Islet precursor cell (in vitro differentiated cells): ENCODE results near the gene MED13L.

ENCODE experiments used
- DNase-seq: peaks from one replicate; pipeline ENCODE4 v3.0.0-alpha.2; 2018

The MED13L gene

DNA sequence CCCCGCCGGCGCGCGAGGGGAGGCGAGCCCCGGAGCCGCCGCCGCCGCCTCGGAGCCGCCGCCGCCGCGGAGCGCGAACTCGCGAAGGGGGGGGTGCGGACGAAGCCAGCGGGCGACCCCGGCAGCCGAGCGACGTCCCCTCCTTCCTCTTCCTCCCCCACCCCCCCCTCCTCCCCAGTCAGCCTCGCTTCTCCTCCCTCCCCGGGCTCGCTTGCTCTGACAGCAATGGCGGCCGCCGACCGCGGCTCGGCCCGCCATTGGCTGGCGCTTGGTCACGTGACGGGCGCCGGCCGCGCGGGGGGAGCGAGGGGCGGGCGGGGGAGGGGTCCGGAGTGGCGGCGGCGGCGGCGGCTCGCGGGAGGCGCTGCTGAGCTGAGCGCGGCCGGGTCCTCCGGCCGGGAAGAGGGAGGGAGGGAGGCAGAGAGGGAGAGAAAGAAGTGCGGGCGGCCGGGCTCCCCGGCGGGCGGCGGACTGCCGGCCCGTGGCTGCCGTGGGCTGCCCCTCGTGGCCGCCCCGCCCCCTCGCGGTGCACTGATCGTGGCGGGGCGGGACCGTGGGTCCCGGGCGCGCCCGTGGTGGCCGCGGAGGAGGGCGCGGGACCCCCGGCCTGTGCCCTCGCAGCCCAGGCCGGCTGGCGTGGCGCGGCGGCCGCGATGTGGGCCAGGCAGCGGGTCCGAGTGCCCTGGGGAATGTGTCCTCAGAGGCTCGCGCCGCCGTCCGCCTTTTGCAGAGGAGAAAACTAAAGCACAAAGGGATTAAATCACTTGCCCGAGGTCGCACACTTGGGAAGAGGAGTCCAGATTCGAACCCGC lies at the start of gene MED13L:
MED13L (minus strand) TSS at position 227 of the 812 bp plus-strand sequence. CDS start 562 bp downstream, outside the sequence.
- DNase-seq, result peak; percentile 97

DNA sequence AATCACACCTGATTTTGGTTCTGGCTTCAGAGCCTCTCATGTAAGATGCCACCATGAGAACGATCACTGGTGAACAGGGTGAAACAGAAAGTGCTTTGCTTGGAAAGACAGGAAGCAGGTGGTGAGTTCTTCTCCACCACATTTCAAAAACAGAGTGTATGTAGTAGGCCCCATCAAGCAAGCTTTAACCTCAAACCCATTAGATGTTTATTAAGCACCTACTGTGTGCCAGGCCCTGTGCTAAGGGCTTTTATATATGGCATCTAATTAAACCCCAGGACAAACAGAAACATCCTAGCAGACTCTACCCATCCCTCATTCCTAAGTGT lies 47.8 kb upstream of the MED13L start:
- no peak for DNase-seq

DNA sequence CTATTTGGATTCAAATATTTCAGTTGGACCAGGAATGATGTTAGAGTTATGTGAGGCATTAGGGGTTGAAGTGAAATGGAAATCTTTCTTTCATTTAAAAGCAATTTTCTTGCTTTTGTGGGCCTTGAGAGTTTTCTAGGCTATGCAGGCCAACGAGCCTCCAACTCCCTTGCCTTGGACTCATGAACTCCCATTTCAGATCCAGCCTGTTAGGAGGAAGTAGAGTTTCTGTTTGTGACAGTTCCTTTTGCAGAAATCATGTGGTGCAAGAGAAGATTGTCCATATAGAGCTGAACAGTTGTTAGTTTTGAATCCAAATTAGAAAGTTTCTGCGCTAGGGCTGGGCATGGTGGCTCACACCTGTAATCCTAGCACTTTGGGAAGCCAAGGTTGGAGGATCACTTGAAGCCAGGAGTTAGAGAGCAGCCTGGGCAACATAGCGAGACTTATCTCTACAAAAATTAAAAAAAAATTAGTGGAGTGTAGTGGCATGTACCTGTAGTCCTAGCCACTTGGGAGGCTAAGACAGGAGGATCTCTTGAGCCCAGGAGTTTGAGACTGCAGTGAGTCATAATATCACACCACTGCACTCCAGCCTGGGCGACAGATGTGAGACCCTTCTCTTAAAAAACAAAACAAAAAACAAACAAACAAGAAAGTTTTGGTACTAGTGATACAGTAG lies 47.3 kb upstream of the MED13L start:
- no peak for DNase-seq

DNA sequence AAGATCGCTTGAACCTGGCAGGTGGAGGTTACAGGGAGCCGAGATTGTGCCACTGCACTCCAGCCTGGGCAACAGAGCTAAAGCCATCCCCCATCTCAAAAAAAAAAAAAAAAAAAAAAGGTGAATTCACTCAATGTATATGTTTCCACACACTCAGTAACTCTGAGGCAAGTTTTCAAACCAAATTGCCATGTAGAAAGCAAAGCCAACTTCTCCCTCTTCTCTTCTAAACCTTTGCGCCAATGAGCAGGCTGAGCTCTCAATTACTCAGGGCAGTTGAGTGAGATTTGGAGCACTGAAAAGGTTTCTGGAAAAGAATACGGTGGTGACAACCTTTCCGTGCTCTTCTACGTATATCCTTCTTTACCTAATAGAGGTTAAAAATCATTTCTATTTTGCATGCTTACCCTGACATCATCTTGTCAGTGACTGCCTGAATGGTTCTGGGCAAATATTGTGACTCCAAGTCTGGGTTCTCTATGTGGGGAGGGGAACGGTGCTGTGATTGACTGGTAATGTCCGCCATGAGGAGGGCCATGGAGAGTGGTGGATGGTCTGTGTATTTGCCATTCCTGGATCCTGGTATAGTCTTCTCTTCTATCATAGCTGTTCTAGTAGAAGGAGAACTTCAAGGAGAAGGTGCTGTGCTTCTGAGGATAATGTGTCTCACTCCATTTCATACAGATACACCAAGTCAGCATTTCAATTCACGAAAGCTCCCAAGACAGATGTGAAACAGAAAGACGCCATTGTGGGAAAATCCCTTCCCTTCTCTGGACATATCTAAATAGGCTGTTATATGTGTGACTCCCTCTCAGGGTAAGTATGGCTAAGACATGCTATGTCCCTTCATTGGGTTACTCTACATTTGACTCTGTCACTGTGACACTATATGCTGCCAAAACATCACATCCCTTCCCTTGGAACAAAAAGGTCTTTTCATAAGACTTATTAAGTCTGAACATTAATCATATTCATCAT lies 46.2 kb upstream of the MED13L start:
- DNase-seq, result no peak

DNA sequence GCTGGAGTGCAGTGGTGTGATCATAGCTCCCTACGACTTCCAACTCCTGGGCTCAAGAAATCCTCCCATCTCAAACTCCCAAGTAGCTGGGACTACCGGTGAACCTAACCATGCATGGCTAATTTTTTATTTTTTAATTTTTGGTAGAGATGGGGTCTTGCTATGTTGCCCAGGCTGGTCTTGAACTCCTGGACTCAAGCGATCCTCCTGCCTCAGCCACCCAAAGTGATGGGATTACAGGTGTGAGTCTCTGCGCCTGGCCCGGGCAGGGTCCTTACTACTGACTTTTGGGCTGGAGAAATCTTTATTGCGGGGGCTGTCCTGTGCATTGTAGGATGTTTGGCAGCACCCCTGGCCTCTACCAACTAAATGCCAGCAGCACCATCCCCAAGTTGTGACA lies 44.4 kb upstream of the MED13L start:
- DNase-seq, result no peak

DNA sequence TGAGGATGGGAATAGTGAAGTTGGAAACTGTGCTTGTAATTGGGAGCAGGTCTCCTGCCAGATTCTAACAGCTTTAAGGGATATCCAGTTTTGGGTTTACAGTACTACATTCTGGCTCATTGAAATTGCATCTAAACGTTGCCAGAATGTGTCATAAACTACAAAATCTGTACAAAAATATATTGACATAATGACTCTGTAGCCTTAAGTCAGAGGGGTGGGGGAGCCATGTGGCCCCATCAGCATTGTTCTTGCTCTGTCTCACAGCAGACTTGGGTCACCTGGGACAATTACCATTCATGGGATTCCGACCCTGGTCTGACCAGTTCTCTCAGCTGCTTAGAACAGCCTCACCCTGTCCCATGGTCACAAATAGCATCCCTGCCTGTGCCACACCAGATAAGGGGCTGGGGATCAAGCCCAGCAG lies 43.3 kb upstream of the MED13L start:
- peak; percentile 95 for DNase-seq

DNA sequence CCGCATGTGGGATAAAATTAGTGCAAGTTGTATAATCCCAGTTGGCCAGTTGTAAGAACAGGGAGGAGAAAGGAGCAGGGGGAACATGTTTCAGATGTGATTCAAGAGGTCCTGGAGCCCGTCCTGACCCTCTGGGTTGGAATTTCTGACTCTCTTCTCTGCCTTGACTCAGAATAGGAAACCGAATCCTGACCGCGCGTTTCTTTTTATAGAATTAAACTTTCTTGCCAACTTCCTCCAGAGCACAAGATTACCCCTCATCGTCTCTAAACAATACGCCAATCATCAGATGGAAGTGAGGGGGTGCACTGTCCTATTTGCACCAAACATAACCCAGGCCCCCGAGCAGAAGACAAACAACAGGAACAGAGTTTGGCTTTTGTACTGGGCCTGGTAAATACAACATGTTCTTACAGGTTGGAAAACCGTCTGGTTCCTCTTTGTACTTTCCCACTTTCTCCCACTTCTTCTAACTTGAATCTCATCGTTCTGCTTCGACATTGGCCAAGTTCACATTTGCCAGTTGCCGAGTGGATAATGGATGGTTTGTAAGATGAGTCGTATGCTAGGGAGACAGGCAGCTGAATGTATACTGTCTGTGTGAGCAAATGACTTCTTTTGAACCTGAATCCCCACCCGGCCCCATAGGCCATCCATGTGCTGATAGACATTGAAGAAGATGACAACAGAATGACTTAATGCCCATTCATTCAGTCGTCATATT lies 42.6 kb upstream of the MED13L start:
- DNase-seq, result peak; percentile 83

DNA sequence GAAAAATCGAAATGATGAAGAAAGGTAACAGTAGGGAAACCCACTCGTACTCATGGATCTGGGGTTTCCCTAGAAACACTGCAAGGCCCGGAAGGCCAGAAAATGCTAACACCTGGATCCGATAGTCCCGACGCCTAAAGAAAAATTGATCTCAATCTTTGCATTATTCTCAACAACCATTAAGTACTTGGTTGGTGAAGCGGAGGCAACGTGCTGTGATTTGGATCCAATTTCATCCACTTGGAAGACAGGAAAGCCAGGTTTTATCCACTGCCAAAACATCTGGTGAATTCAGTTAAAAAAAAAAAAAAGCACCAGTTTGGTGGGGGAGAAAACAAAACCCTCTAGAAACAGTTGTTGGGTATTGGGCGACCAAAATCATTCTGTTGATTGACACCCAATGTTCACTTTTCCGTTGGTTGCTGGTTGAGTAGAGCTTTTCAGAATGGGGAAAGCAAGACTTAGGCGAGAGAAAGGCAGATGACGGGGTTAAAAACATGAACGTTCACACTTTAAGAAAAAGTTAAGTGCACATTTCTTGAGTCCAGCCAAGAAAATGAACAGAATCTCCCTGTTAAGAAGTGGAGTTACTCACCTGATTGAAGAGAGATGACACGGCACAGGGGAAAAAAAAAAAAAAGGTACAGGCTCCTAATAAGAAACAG lies 41.9 kb upstream of the MED13L start:
- DNase-seq, result no peak

DNA sequence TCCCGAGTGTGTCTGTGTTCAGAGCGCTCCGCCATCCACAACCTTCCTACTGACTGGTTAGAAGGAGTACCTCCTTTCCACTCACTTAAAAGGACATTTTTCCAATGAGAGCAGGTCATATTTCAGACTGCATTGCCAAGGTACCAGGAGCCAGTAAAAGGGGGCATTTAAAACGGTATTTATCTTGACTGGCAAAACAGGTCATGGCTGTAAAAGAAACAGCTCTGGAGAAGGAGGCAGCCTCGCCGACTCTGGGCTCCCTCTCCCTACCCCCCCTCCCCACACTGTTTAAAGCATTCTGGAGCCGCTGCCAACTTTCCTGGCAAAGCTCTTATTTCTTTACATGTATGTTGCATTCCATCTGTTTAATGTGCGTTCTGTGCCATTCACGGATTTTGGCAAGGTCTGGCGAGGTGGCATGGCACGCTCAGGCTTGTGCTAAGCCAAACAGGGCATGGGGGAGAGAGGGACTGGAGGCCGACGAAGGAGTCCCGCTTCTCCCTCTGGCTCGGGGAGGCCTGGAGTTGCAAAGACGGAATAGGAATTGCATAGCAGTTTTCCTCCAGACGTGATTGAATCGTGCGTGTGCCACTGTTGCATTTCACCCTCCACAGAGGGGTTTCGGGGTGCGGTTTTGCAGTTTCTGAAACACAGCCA lies 41.2 kb upstream of the MED13L start:
- no peak for DNase-seq

DNA sequence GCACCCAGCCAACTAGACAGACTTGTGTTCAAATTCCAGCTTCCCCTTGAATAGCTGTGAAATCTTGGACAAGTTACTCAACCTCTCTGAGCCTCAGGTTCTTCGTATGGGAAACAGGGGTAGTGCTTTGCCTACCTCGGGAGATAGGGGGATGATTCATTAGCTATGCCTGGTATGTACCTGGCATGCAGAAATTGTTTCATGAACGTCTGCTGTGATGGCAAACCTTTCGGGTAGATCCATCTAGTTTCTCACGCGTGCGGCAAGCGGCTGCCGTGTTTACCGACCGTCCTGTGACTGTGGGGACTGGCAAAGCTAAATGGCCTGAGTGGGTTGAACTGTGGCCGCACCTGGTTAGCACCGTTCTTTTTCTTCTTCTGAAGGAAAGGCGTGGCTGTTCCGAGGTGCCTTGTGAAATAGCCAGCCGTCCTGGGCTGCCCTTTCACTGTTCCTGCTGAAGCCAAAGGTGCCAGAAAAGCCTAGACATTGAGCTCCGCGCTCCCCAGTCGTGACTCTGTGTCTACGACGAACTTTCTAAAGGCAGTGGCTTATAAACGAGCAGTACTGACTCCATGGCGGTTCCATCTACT lies 40.6 kb upstream of the MED13L start:
- DNase-seq, result peak; percentile 71

DNA sequence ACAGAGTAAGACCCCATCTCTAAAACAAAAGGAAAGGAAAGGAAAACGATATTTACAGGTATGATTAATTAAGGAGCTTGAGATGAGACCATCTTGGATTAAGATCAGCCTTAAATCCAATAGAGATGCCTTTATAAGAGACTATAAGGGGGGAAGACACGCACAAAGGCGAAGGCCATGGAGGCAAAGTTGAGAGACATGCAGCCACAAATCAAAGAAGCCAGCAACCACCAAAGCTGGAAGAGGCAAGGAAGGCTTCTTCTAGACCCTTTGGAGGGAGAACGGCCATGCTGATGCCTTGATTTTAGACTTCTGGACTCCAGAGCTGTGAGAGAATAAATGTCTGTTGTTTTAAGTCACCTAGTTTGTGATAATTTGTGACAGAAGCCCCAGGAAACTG lies 39.6 kb upstream of the MED13L start:
- DNase-seq, result no peak

DNA sequence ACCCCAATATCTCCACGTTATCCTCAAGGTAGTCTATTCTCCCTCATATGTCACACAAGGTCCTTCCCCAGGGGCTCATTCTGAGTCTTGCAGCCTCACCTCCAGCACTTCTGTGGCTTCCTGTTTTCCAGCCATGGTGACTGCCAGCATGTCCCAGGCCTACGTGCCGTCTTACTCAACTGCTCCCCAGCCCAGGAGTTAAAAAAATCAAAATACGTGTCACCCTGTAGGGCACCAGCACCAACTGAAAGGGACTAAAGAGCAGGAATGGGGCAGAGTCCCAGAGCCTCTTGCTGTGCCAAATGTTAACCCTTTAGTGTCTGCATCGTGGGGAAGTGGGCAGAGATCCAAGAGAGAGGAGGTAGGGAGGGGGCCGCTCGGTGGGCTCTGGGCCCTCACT lies 37.0 kb upstream of the MED13L start:
- DNase-seq, result no peak

DNA sequence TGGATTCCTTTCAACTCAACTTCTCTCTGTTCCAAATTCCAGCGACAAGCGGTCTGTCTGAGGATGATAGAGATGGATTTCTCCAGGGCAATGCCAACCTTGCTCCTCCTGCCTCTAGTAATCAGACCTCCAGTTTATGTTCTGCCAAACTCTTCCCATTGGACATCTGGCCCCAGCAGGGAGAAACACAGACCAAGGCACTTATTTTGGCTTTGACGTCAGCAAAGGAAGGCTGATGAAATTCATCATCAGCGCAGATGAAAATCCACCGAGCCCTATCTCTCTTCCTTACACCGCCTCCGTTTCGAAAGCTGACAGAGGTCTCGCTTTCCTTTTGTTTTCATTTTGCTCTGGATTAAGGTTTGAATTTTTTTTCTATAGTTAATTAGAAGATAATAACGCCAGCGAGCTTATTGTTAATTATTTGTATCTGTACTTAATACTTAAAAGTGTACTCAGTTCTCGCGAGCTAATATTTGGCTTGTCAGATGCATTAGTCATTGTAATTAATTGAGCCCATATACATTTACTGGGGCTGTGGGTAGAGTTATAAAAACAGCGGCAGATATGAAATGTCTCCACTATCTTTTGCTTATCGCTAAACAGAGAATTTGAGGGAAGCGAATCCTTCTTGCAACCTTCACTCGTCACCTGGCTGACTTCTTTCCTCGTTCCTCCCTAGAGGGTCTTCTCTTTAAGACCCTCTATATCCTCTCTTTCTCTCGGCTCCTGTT lies 35.9 kb upstream of the MED13L start:
- no peak for DNase-seq

DNA sequence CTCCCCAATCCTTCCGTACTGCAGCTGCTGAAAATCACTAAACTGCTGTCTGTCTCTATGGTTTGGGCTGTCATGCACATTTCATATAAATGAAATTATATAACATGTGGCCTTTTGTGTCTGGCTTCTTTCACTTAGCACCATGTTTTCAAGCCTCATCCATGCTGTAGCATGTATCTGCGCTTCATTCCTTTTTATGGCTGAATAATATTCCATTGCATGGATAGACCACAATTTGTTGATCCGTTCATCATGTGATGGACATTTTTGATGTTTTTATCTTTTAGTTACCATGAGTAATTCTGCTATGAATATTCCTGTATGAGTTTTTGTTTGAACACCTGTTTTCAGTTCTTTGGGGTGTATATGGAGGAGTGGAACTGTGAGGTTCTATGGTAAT lies 32.6 kb upstream of the MED13L start:
- no peak for DNase-seq

DNA sequence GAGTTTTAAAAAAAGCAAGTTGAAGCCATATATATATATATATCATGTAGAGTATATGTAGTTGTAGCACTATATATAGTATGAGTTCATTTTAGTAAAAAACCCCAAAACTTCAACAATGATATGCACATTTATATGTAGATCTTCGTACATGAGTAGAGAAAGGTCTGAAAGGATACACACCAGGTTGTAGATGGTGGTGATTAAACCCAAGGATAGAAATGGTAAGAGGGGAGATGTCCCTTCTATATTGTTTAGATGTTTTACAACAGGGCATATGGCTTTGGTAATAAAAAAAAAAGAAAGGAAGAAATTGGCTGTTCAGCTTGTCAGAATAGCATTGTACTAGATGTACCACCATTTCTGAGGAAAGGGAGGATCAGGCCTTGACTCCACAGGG lies 31.9 kb upstream of the MED13L start:
- no peak for DNase-seq

DNA sequence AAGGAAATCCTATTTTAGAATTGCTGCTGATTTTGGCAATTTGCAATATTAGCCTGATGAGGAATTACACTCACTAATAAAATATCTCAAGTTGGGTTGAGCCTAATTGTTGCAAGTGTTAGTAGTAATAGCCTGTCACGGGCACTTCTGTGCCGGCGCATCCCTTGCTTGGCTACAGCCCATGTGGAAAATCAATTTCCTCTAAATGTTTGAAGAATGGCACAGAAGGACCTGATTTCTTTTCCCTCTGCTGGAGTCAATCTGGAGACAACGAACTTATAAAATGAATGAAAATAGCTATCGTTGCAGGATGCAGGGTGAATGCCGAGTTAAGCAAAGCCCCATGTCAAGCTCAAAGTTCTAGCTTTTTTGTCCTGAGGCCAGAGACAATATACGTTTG lies 31.2 kb upstream of the MED13L start:
- no peak for DNase-seq

DNA sequence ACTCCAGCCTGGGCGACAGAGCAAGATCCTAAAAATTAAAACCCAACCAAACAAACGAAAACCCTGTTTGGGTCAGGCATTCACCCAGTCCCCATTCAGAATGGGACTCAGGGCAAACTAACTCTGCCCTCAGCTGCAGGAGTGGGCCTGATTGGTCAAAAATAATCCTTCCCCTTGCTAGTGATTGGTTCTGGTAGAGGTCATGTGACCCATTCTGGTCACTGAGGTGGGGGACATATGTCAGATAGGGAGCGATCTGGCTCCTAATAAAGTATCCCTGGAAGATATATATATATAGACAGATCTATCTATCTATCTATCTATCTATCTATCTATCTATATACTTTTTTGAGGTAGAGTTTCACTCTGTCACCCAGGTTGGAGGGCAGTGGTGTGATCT lies 29.5 kb upstream of the MED13L start:
- DNase-seq, result no peak

DNA sequence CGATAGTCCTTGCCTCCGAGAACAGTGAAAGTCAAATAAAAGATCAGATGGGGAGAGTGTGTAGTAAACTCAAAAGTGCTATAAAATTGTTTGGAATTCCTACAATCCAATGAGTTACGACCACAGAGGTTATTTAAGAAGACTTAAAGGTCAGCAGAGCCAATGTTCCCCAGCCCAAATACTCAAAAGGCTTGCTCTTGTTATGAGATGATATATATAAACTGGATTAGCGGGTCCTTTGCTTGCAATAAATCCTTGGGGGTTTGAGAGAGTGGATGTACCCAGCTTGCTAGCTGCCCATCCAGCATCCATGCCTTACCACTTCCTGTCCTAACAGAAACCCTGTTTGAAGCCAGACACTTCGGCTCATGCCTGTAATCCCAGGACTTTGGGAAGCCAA lies 29.0 kb upstream of the MED13L start:
- no peak for DNase-seq

DNA sequence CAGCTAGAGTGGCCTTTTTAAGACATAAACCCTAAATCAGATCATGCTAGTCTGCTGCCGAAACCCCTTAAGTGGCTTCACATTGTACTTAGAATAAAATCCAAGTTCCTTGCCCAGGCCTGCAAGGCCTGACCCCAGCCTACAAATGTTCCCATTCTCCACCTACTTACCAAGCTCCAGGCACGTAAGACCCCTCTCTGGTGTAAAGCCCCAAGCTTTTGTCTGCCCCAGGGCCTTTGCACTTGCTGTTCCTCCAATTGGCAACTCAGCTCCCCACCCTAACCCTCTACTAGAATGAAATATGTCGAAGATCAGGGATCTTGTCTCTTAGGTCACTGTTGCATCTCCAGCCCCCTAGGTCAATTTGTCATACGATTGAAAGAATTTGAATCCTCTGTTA lies 27.1 kb upstream of the MED13L start:
- DNase-seq, result peak; percentile 26

DNA sequence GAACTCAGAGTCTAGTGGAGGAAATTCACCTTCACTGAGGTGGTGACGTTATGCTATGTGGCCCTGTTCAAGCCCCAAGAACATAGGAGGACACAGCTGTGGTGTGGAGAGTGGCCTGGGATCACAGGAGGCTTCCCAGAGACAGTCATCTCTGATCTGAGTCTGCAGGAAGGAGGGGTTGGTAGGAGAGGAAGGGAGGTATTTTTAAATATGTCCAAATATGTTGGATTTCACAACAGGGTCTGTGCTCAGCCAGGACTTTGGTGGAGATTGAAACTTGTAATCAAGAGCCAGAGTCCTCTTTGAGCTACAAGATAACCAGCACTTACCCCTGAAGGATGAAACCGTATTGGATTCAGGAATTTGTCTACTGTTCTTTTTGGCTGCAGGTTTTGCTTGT lies 26.4 kb upstream of the MED13L start:
- peak; percentile 52 for DNase-seq
